Thoracic aorta (tissue), 2 donors: ENCODE data around the gene TBX1. TPM values are rescaled to one million over a fixed set of nuclear protein-coding genes. Genes with fewer than 3 reads are reported as not detected.

Experiments used
- ATAC-seq: fragments of 150-250 bp; one replicate; pipeline ENCODE4 v1.8.0; 2017; ENCODE audit warnings: low read depth; ENCODE audit not compliant: insufficient number of reproducible peaks, low FRiP score
- DNase-seq: peaks from one replicate; pipeline ENCODE4 v3.0.0-alpha.2; 2020; ENCODE audit warnings: low spot score
- H3K27ac ChIP-seq, 2 donors: fragments of 200-600 bp; sonication (generic); 1 replicate in 1 of 2; 2 replicates in 1 of 2; pipeline ENCODE4 v1.5.1; 2016; ENCODE audit warnings: mild to moderate bottlenecking in 2 of 2, moderate library complexity in 2 of 2
- H3K27me3 ChIP-seq: fragments of 200-600 bp; sonication (generic); replicated peaks from 2 replicates; pipeline ENCODE4 v1.6.0; 2016; ENCODE audit warnings: mild to moderate bottlenecking; ENCODE audit not compliant: insufficient read depth
- H3K36me3 ChIP-seq: fragments of 200-600 bp; sonication (generic); one replicate; pipeline ENCODE4 v1.5.1; 2016
- H3K4me1 ChIP-seq, 2 donors: fragments of 200-600 bp; sonication (generic); 1 replicate in 1 of 2; 2 replicates in 1 of 2; pipeline versions ENCODE4 v1.5.1 to v1.6.0; 2016; ENCODE audit warnings: low read depth in 2 of 2, mild to moderate bottlenecking in 1 of 2; ENCODE audit not compliant: control insufficient read depth in 1 of 2
- H3K4me3 ChIP-seq: fragments of 200-600 bp; sonication (generic); 2 replicates; pipeline ENCODE4 v1.5.1; 2016; ENCODE audit warnings: mild to moderate bottlenecking
- H3K9me3 ChIP-seq: fragments of 200-600 bp; sonication (generic); 2 replicates; pipeline ENCODE4 v1.5.1; 2016
- total RNA-seq, 2 donors: library from RNA; depleted of rRNA; stranded (reverse); fragments of >200 nt; gene quantifications; one replicate each; pipeline versions ENCODE4 v1.1.0 to v1.2.3, GENCODE V29; 2016
- TF ChIP-seq, protein P1 (sequence below): fragments of 200-600 bp; sonication (generic); IDR thresholded peaks from one replicate; pipeline ENCODE4 v1.5.1; 2019; ENCODE audit warnings: antibody characterized with exemption

Gene TBX1
- total RNA-seq, 2 donors from 2014 or later = 2.7 to 8.0 TPM

DNA sequence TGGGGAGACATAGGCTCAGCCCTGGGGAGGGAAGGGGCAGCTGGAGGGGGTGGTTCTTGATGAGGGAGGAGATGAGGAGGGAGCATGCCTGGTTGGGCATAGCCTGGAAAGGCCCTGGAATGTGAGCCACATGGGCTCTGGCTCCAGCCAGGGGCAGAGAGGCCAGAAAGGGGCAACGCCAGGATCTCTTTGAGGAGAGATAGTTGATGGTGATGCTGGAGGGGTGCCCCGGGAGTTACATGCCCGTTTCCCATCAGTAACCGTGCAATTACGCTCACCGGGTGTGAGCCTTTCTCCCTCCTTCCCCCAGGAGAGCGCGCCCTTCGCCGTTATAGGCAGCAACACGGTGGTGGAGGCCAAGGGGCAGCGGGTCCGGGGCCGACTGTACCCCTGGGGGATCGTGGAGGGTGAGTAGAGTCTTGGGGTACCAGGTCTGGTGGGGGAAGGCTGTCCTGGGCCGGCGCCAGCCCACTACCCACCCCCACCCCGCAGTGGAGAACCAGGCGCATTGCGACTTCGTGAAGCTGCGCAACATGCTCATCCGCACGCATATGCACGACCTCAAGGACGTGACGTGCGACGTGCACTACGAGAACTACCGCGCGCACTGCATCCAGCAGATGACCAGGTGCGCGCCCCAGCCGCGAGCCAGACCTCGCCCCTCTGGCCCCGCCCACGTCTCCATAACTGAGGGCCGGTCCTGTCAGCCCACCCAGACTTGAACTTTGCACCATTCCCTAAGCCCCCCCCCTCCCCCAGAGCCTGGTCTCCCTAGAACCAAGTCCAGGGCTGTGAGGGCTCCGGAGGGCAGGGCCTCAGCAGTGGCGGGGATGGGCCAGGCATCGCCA lies 39.0 kb upstream of the TBX1 start:
- no peak overlapping the region for H3K4me3 ChIP-seq
- TF ChIP-seq, protein P1, sequence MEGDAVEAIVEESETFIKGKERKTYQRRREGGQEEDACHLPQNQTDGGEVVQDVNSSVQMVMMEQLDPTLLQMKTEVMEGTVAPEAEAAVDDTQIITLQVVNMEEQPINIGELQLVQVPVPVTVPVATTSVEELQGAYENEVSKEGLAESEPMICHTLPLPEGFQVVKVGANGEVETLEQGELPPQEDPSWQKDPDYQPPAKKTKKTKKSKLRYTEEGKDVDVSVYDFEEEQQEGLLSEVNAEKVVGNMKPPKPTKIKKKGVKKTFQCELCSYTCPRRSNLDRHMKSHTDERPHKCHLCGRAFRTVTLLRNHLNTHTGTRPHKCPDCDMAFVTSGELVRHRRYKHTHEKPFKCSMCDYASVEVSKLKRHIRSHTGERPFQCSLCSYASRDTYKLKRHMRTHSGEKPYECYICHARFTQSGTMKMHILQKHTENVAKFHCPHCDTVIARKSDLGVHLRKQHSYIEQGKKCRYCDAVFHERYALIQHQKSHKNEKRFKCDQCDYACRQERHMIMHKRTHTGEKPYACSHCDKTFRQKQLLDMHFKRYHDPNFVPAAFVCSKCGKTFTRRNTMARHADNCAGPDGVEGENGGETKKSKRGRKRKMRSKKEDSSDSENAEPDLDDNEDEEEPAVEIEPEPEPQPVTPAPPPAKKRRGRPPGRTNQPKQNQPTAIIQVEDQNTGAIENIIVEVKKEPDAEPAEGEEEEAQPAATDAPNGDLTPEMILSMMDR = no peak
- H3K4me1 ChIP-seq = peaks cover 0 to 25% of the 10 kb centered on the region in 2 donors
- no peak for DNase-seq
- H3K9me3 ChIP-seq = no peaks in the 10 kb centered on the region
- peaks cover 18% of the 10 kb centered on the region for H3K36me3 ChIP-seq
- no peak for ATAC-seq
- no peaks in the 10 kb centered on the region for H3K27me3 ChIP-seq
- no peak overlapping the region for H3K27ac ChIP-seq

DNA sequence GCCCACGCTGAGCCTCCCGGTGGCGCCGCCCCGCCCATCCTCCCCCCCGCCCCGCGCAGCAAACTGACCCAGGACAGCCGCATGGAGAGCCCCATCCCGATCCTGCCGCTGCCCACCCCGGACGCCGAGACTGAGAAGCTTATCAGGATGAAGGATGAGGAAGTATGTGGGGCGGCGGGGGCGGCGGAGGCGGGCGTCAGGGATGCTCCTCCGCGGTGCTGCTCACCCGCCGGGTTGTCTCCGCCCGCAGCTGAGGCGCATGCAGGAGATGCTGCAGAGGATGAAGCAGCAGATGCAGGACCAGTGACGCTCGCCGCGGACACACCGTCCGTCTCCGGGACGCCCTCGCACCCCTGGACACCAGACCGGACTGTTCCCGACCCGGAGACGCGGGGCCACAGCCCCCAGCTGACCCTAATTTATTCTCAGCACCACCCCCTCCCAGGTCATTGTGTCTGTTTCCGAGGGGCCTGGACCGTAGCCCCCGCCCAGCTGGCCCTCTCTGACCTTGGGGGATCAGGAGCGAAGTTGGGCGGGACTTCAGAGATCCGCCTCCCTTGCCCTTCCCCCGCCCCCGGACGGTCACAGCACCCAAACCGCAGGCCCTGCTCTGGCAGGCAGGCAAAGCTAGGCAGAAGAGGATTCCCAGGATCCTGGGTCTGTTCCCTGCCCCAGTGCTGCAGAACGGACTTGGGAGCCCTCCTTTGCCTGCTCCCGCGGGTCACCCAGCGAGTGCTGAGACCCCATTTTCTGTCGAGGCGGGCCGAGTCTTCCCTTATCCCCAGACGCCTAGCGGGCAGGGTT lies 38.2 kb upstream of the TBX1 start:
- H3K9me3 ChIP-seq = no peaks in the 10 kb centered on the region
- ATAC-seq (no peak), DNase-seq (no peak)
- no peaks in the 10 kb centered on the region for H3K27me3 ChIP-seq
- H3K27ac ChIP-seq = no peak overlapping the region
- H3K4me1 ChIP-seq = peaks cover 0 to 23% of the 10 kb centered on the region in 2 donors
- no peak overlapping the region for H3K4me3 ChIP-seq
- peaks cover 18% of the 10 kb centered on the region for H3K36me3 ChIP-seq
- TF ChIP-seq, protein P1 = no peak

DNA sequence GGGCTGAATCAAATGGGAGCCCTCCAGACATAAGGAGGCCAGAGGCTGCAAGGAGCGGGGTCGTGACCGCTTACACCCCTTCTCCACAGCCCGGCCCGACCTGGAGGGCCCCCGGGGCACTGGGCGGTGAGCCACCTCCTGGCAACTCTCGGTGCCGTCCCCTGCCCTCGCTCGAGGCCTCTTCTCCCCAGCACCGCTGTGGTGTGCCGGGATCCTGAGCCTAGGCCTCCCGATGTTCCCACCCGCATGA lies 37.7 kb upstream of the TBX1 start:
- no peak for DNase-seq
- Histone ChIP-seq H3K9me3 (no peaks in the 10 kb centered on the region), H3K36me3 (peaks cover 18% of the 10 kb centered on the region), H3K4me1 (peaks cover 0 to 18% of the 10 kb centered on the region in 2 donors), H3K27ac (no peak overlapping the region), H3K27me3 (no peaks in the 10 kb centered on the region), H3K4me3 (no peak overlapping the region)
- ATAC-seq = no peak
- TF ChIP-seq, protein P1 = no peak

DNA sequence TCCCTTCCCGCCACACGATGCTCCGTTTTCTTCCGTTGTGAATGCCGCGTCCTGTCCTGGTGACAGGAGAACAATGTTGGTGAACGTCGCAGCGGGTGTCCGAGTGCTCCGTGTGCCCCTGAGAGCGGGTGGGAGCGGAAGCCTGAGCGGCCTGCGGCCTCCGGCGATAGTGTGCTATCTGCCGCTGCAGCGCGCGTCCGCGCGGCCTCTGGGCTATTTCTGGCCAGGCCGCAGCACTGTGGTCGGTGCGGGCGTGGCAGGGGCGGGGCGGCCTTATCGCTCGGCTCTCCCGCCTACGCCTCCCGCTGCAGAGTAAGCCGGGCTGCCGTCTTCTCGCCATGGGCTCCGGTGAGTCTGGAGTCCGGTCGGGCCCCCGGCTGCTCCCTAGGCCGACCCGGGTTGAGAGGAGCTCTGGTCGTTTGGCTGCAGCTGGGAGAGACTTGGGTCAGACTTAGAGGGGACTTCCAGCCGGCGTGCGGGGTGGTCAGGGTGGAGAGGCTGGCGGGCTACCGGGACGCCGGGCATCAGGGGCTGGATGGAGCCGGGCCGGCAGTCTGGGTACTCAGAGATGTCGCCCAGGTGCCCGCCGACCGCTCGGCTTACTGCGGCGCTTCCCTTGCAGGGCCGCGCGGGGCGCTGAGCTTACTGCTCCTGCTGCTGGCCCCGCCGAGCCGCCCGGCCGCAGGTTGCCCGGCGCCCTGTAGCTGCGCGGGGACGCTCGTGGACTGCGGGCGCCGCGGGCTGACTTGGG lies 37.2 kb upstream of the TBX1 start, which contains the start of gene GP1BB:
GP1BB (plus strand) TSS at position 308 of the 751 bp plus-strand sequence; CDS start at position 339, 31 bp downstream.
- H3K4me1 ChIP-seq = peaks cover 0 to 18% of the 10 kb centered on the region in 2 donors
- TF ChIP-seq, protein P1 = no peak
- H3K36me3 ChIP-seq = peaks cover 18% of the 10 kb centered on the region
- no peaks in the 10 kb centered on the region for H3K9me3 ChIP-seq
- DNase-seq (no peak), ATAC-seq (no peak)
- no peaks in the 10 kb centered on the region for H3K27me3 ChIP-seq
- no peak within 1 kb of the TSS for H3K4me3 ChIP-seq
- H3K27ac ChIP-seq = no peak within 1 kb of the TSS
